Psoas muscle (tissue), 8 donors: ENCODE measurements around the gene STMN3. TPM values are rescaled to one million over a fixed set of nuclear protein-coding genes. Genes with fewer than 3 reads are reported as not detected.
A peak's percentile ranks its signal among the peaks of the same experiment; 100 is the strongest.

Source experiments
- ATAC-seq, 4 donors: fragments of 200-7000 bp; cut with Tn5 transposase; one replicate each; pipeline ENCODE4 v1.9.1; 2020; ENCODE audit warnings: moderate library complexity in 3 of 4, mild to moderate bottlenecking in 2 of 4
- DNase-seq, 2 donors: peaks; one replicate each; pipeline ENCODE4 v3.0.0-alpha.2; 2020
- H3K27ac ChIP-seq: fragments of 200-600 bp; one replicate; pipeline ENCODE4 v1.8.0; 2022
- H3K27me3 ChIP-seq, 3 donors: fragments of 200-600 bp in 1 of 3; one replicate each; pipeline versions ENCODE4 v1.6.1 to v1.8.0; 2013 to 2022; ENCODE audit warnings: low read length in 2 of 3, mild to moderate bottlenecking in 2 of 3, moderate library complexity in 1 of 3; ENCODE audit not compliant: insufficient read depth in 3 of 3
- H3K36me3 ChIP-seq, 2 donors: fragments of 200-600 bp in 1 of 2; one replicate each; pipeline versions ENCODE4 v1.6.1 to v1.8.0; 2013 to 2022; ENCODE audit warnings: low read depth in 1 of 2, mild to moderate bottlenecking in 1 of 2, moderate library complexity in 1 of 2; ENCODE audit not compliant: insufficient read depth in 1 of 2
- H3K4me1 ChIP-seq: fragments of 200-600 bp; one replicate; pipeline ENCODE4 v1.8.0; 2022
- H3K4me3 ChIP-seq: fragments of 200-600 bp; one replicate; pipeline ENCODE4 v1.8.0; 2022; ENCODE audit warnings: mild to moderate bottlenecking
- H3K9me3 ChIP-seq: fragments of 200-600 bp; one replicate; pipeline ENCODE4 v1.8.0; 2022
- WGBS, 3 donors: extraction: QIAGEN DNeasy Blood & Tissue Kit; methylation state at CpG; one replicate each; pipeline versions ENCODE4 v1.1.6 to v1.1.7; 2013; 5-methylcytosine and 5-hydroxymethylcytosine counted together
- intact Hi-C, 2 donors: fragments of 100-400 bp; cut with DNase I; formaldehyde crosslinking; loops; one replicate each; pipeline versions ENCODE4 v1.11.0 to v1.14.2; 2022
- polyA plus RNA-seq, 3 donors: library from polyadenylated mRNA; stranded (reverse); fragments of 200-250 nt; gene quantifications; one replicate each; pipeline ENCODE4 v1.2.3, GENCODE V29; 2013
- total RNA-seq, 4 donors: library from RNA; stranded (reverse); fragmentation: NEBNext Ultra II Directional in 2 of 4; extraction: Animal tissue kit (Norgen Biotek cat#: 25700) in 2 of 4; gene quantifications; one replicate each; pipeline versions ENCODE4 v1.2.1 to v1.2.4, GENCODE V29; 2021 to 2023
- TF ChIP-seq, protein P1 (sequence below): fragments of 200-600 bp; IDR thresholded peaks from one replicate; pipeline ENCODE4 v1.8.0; 2022; ENCODE audit warnings: antibody characterized with exemption
- donor health status: healthy with polysubstance abuse.
- donor health status: DM: no; HTN: no; CAD: no; lungs with moderate emphysema.
- donor health status: Bipolar disorder and iron deficiency.
- donor health status: healthy.
- donor health status: DM: yes; HTN: yes; CAD: no.
- donor health status: DM: no; HTN: no; CAD: no.
- donor health status: DM: no; HTN: no; CAD: no.
- donor health status: DM: yes; HTN: yes; CAD: no.

The STMN3 gene
- total and polyA plus RNA-seq, 7 donors: 1.0 to 3.1 (median 2.4) TPM

DNA sequence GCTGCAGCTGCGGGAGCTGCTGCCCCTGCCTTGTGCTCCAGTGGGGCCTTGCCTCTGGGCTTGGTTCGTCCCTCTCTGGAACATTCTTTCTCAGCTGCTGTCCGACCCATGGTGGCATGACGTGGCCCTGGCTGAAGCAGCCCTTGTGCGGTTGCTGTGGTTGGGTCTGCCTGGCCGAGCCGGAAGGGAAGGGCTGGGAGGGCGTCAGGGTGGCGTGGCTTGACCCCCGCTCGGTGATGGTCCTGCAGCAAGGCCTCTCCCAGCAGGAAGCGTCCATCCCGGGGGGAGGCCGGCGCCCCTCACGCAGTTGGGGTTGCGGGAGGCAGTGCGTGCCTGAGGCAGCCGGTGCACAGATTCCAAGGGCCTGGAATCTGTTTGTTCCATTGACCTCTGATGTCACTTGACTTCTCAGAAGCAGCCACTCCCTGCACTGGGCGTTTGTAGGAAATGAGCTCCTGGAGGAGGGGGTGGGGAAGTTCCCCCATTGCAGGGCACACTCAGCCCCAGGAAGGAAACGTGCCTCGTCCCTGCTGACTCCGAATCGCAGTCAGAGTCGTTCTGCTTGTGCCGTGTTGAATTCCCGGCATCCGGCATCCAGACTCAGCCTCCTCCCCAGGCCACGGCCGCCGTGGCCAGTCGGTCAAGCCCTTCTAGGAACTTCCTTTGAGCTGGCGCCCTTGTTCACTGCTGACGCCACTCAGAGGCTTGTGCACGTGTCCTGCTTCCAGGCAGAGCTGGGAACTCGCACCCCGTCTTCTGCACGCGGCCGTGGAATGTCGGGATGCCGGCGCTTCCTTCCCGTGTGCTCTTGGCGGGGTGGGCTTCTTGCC lies 33.5 kb upstream of the STMN3 start:
- TF ChIP-seq, protein P1, sequence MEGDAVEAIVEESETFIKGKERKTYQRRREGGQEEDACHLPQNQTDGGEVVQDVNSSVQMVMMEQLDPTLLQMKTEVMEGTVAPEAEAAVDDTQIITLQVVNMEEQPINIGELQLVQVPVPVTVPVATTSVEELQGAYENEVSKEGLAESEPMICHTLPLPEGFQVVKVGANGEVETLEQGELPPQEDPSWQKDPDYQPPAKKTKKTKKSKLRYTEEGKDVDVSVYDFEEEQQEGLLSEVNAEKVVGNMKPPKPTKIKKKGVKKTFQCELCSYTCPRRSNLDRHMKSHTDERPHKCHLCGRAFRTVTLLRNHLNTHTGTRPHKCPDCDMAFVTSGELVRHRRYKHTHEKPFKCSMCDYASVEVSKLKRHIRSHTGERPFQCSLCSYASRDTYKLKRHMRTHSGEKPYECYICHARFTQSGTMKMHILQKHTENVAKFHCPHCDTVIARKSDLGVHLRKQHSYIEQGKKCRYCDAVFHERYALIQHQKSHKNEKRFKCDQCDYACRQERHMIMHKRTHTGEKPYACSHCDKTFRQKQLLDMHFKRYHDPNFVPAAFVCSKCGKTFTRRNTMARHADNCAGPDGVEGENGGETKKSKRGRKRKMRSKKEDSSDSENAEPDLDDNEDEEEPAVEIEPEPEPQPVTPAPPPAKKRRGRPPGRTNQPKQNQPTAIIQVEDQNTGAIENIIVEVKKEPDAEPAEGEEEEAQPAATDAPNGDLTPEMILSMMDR: no peak
- Histone ChIP-seq H3K36me3 (no peaks in the 10 kb centered on the region), H3K9me3 (no peaks in the 10 kb centered on the region), H3K27me3 (no peaks in the 10 kb centered on the region), H3K4me3 (no peak overlapping the region), H3K27ac (peak overlapping the region; percentile 79), H3K4me1 (peaks cover 24% of the 10 kb centered on the region)
- intact Hi-C loops: no loop called here
- 46 to 52% (median 52%) methylated on average over 45 of the region's 45 CpGs for WGBS, 3 donors
- DNase-seq: peak; percentile 78 to 87
- peak; percentile 9 to 38 (median 34) for ATAC-seq

DNA sequence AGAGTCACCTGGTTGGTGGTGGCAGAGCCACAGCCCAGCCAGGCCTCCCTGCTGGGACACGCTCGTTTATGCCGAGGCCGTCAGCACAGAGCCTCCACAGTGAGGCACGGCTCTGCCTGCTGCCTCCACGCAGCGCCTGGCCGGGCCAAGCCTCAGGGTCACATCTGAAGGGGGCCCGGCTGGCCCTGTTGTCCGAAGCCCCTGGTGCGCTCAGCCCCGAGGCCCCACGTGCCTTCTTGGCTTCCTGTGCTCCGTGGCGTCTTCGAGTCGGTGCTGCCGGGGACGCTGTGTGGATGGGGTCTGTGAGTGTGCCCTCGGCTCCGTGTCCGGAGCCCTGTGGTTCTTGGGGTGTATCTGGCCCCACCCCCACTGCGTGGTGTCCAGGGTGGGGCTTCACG lies 32.9 kb upstream of the STMN3 start:
- DNase-seq (no peak), ATAC-seq (no peak)
- peaks cover 27% of the 10 kb centered on the region for H3K4me1 ChIP-seq
- no peaks in the 10 kb centered on the region for H3K27me3 ChIP-seq
- TF ChIP-seq, protein P1: no peak
- 78 to 87% (median 86%) methylated on average over 24 of the region's 24 CpGs for WGBS, 3 donors
- intact Hi-C loops: no loop called here
- H3K4me3 ChIP-seq: no peak overlapping the region
- H3K27ac ChIP-seq: peak overlapping the region; percentile 79
- no peaks in the 10 kb centered on the region for H3K9me3 ChIP-seq
- no peaks in the 10 kb centered on the region for H3K36me3 ChIP-seq

DNA sequence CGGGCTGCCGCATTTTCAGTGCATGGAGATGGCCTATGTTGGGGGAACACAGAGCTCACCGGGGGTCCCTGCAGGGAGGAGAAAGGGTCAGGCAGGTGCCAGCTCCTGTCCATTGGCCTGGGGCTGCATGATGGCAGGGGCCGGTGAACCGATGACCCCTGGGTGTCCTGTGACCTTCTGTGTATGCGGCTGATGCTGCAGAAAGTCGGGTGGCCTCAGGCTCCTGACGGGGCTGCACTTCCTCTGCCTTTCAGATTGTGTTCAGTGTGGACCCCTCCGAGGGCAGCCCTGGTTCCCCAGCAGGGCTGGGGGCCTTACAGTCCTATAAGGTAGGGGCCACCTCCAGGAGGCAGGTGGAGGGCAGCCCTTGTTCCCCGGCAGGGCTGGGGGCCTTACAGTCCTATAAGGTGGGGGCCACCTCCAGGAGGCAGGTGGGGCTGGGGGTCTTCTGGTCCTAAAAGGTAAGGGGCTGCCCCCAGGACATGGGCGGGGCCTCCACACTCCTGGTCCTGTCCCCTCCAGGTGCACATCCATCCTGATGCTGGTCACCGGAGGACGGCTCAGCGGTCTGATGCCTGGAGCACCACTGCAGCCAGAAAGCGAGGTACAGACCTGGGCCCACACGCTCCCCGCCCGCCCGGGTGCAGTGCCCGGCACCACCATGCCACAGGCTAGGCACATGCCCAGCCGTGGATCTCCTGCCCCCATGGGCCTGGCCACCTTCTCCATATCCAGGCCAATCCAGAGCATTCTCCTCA lies 32.2 kb upstream of the STMN3 start:
- H3K27ac ChIP-seq: peak overlapping the region; percentile 79
- H3K4me1 ChIP-seq: peaks cover 27% of the 10 kb centered on the region
- H3K36me3 ChIP-seq: peaks cover 0 to 3% of the 10 kb centered on the region in 2 donors
- H3K4me3 ChIP-seq: no peak overlapping the region
- intact Hi-C loops: no loop called here
- no peaks in the 10 kb centered on the region for H3K27me3 ChIP-seq
- 87 to 94% (median 90%) methylated on average over 17 to 21 of the region's 21 CpGs for WGBS, 3 donors
- TF ChIP-seq, protein P1: no peak
- no peaks in the 10 kb centered on the region for H3K9me3 ChIP-seq
- no peak for ATAC-seq
- no peak for DNase-seq

- intact Hi-C loops: no loop called here
- H3K27me3 ChIP-seq: no peaks in the 10 kb centered on the region
- H3K36me3 ChIP-seq: peaks cover 0 to 25% of the 10 kb centered on the region in 2 donors
- WGBS, 3 donors: 65 to 72% (median 68%) methylated on average over 22 of the region's 22 CpGs
- DNase-seq (peak; percentile 80 to 87), ATAC-seq (peak; percentile 62 to 79 (median 78))
- TF ChIP-seq, protein P1: no peak
- H3K27ac ChIP-seq: peak overlapping the region; percentile 81
- no peak overlapping the region for H3K4me3 ChIP-seq
- H3K9me3 ChIP-seq: no peaks in the 10 kb centered on the region
- peaks cover 24% of the 10 kb centered on the region for H3K4me1 ChIP-seq
Observed at GRCh38 chr20:63682384-63683139, 29.3 kb upstream of the STMN3 start.
